CD4-positive, alpha-beta memory T cell (primary cell): Measurements from ENCODE around the gene ACOT7. TPM values are rescaled to one million over a fixed set of nuclear protein-coding genes. Genes with fewer than 3 reads are reported as not detected.
A peak's percentile ranks its signal among the peaks of the same experiment; 100 is the strongest.

ENCODE experiments used
- CTCF ChIA-PET: fragments of 350-600 bp; sonication (Branson Sonifier 250); formaldehyde crosslinking; loops from one replicate; lab custom pipeline; 2021; ENCODE audit warnings: inconsistent platforms; ENCODE audit not compliant: partially characterized antibody; lab: Charles Lee
- POLR2A ChIA-PET: fragments of 350-600 bp; sonication (Branson Sonifier 250); formaldehyde crosslinking; loops from one replicate; lab custom pipeline; 2021; ENCODE audit not compliant: partially characterized antibody; lab: Charles Lee
- DNase-seq, 5 donors: peaks; one replicate each; pipeline versions ENCODE4 v3.0.0 to v3.0.0-alpha.2; 2020 to 2022; ENCODE audit warnings: mixed read lengths in 1 of 5
- H3K27ac ChIP-seq: one replicate; pipeline ENCODE4 v1.7.0; 2013; ENCODE audit warnings: low read depth, low read length
- H3K27me3 ChIP-seq: 2 replicates; pipeline ENCODE4 v1.7.0; 2013; ENCODE audit warnings: mild to moderate bottlenecking, low read length, moderate library complexity; ENCODE audit not compliant: insufficient read depth
- H3K36me3 ChIP-seq: 2 replicates; pipeline ENCODE4 v1.7.0; 2013; ENCODE audit warnings: mild to moderate bottlenecking, low read length, moderate library complexity; ENCODE audit not compliant: insufficient read depth
- H3K4me1 ChIP-seq: 2 replicates; pipeline ENCODE4 v1.7.0; 2013; ENCODE audit warnings: mild to moderate bottlenecking, low read length, moderate library complexity; ENCODE audit not compliant: insufficient read depth
- H3K4me3 ChIP-seq, 2 donors: one replicate each; pipeline ENCODE4 v1.7.0; 2013; ENCODE audit warnings: low read length in 2 of 2, mild to moderate bottlenecking in 1 of 2
- H3K9me3 ChIP-seq, 2 donors: one replicate each; pipeline ENCODE4 v1.7.0; 2013; ENCODE audit warnings: low read length in 2 of 2, control low read depth in 1 of 2; ENCODE audit not compliant: control insufficient read depth in 1 of 2
- H3K27ac Mint-ChIP-seq, 7 donors: one replicate each; pipeline ENCODE4 v1.8.0; 2020 to 2021; ENCODE audit warnings: mixed read lengths in 7 of 7, mild to moderate bottlenecking in 6 of 7, inconsistent platforms in 3 of 7, moderate library complexity in 3 of 7
- H3K27me3 Mint-ChIP-seq, 2 donors: one replicate each; pipeline ENCODE4 v1.8.0; 2020 to 2021; ENCODE audit warnings: mixed read lengths in 2 of 2
- H3K36me3 Mint-ChIP-seq, 2 donors: one replicate each; pipeline ENCODE4 v1.8.0; 2020 to 2021; ENCODE audit warnings: mixed read lengths in 2 of 2, inconsistent platforms in 1 of 2, mild to moderate bottlenecking in 1 of 2
- H3K4me1 Mint-ChIP-seq, 4 donors: one replicate each; pipeline ENCODE4 v1.8.0; 2020 to 2021; ENCODE audit warnings: mixed read lengths in 4 of 4, mild to moderate bottlenecking in 1 of 4
- H3K4me3 Mint-ChIP-seq, 8 donors: one replicate each; pipeline ENCODE4 v1.8.0; 2020 to 2021; ENCODE audit warnings: mixed read lengths in 8 of 8, mild to moderate bottlenecking in 7 of 8, moderate library complexity in 6 of 8, inconsistent platforms in 3 of 8
- H3K9me3 Mint-ChIP-seq, 8 donors: one replicate each; pipeline ENCODE4 v1.8.0; 2020 to 2021; ENCODE audit warnings: mixed read lengths in 8 of 8, mild to moderate bottlenecking in 5 of 8, inconsistent platforms in 3 of 8, moderate library complexity in 1 of 8
- intact Hi-C: fragments of 100-400 bp; cut with micrococcal nuclease; formaldehyde crosslinking; loops from one replicate; pipeline ENCODE4 v1.15.1; 2023
- polyA plus RNA-seq, 2 donors: library from polyadenylated mRNA; unstranded; fragments of 300-500 nt; fragmentation: Illumina TruSeq; gene quantifications; one replicate each; pipeline ENCODE4 v1.2.3, GENCODE V29; 2021
- total RNA-seq, 2 experiments: library from RNA; stranded (reverse); gene quantifications; one replicate each; pipeline ENCODE4 v1.2.3, GENCODE V29; 2021

The ACOT7 gene
- total and polyA plus RNA-seq, 4 experiments from 2014 or later: 2.7 to 7.4 (median 4.8) TPM

DNA sequence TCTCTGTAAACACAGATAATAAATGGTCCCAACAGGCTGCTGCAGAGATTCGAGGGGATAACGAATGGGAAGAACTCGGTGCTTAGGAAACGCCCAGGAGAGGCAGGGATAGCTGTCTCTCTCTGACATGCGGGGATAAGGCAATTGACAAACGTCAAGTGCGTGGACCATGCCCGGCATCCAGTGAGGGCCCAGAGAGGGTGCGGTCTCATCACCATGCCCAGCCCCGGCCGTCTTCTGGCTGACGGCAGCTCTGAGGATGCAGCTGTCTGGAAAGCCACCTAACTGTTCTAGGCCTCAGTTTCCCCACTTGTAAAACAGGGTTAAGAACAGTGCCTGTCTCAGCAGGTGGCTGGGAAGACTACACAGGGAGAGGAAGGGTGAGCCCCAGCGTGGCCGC is 48.1 kb downstream of the ACOT7 start:
- intact Hi-C loops: no loop called here
- H3K36me3 Mint-ChIP-seq: peaks cover 0 to 2% of the 10 kb centered on the region in 2 donors
- ChIA-PET CTCF (interaction anchor here (0.6 to 3.2 kb wide), 7 partner anchors 57 to 98 kb away, joined by 3 to 26 read pairs (median 3); no protein-coding TSS in a partner anchor), POLR2A (interaction anchor here (2.0 kb wide), 1 partner anchor 48 kb away, joined by 5 read pairs; the partner anchor contains the start of gene ACOT7)
- no peaks in the 10 kb centered on the region for H3K36me3 ChIP-seq
- H3K27me3 ChIP-seq: no peaks in the 10 kb centered on the region
- H3K4me3 Mint-ChIP-seq: no peak overlapping the region
- DNase-seq: no peak
- peaks cover 22% of the 10 kb centered on the region for H3K4me1 ChIP-seq
- peaks cover 8 to 31% (median 19%) of the 10 kb centered on the region in 4 donors for H3K4me1 Mint-ChIP-seq
- H3K27me3 Mint-ChIP-seq: no peaks in the 10 kb centered on the region
- no peaks in the 10 kb centered on the region for H3K9me3 ChIP-seq
- no peak overlapping the region for H3K27ac ChIP-seq
- no peak overlapping the region for H3K4me3 ChIP-seq
- H3K9me3 Mint-ChIP-seq: no peaks in the 10 kb centered on the region
- peak overlapping the region in 3 of 7 donors; percentile 10 to 73 (median 26) for H3K27ac Mint-ChIP-seq

DNA sequence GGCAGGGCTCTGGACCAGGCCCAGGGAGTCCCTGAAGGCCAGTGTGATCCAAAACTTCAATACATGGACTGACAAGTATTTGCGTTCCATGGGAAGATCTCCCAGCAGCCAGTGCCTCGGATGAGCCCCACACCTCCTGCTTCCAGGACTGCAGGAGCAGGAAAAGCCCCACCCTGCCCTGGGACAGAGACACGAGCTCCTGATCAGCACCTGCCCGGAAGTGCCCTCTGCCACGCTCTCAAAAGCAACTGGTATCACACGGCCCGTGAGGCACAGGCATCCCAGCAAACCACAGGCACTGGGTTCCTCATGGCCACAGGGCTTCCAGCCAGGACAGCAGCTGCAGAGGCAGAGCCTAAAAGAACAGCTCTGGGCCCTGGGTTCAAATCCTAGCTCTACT is 48.6 kb downstream of the ACOT7 start:
- no peak overlapping the region for H3K27ac Mint-ChIP-seq
- Histone ChIP-seq H3K4me3 (no peak overlapping the region), H3K27me3 (no peaks in the 10 kb centered on the region), H3K9me3 (no peaks in the 10 kb centered on the region), H3K4me1 (peaks cover 22% of the 10 kb centered on the region), H3K36me3 (no peaks in the 10 kb centered on the region), H3K27ac (no peak overlapping the region)
- intact Hi-C loops: no loop called here
- H3K4me3 Mint-ChIP-seq: no peak overlapping the region
- no peaks in the 10 kb centered on the region for H3K27me3 Mint-ChIP-seq
- H3K36me3 Mint-ChIP-seq: peaks cover 0 to 2% of the 10 kb centered on the region in 2 donors
- ChIA-PET CTCF (interaction anchor here (0.6 to 3.2 kb wide), 5 partner anchors 60 to 98 kb away, joined by 3 to 26 read pairs (median 8); no protein-coding TSS in a partner anchor), POLR2A (interaction anchor here (2.0 kb wide), 1 partner anchor 49 kb away, joined by 5 read pairs; the partner anchor contains the start of gene ACOT7)
- no peak for DNase-seq
- H3K9me3 Mint-ChIP-seq: no peaks in the 10 kb centered on the region
- H3K4me1 Mint-ChIP-seq: peaks cover 8 to 31% (median 19%) of the 10 kb centered on the region in 4 donors

DNA sequence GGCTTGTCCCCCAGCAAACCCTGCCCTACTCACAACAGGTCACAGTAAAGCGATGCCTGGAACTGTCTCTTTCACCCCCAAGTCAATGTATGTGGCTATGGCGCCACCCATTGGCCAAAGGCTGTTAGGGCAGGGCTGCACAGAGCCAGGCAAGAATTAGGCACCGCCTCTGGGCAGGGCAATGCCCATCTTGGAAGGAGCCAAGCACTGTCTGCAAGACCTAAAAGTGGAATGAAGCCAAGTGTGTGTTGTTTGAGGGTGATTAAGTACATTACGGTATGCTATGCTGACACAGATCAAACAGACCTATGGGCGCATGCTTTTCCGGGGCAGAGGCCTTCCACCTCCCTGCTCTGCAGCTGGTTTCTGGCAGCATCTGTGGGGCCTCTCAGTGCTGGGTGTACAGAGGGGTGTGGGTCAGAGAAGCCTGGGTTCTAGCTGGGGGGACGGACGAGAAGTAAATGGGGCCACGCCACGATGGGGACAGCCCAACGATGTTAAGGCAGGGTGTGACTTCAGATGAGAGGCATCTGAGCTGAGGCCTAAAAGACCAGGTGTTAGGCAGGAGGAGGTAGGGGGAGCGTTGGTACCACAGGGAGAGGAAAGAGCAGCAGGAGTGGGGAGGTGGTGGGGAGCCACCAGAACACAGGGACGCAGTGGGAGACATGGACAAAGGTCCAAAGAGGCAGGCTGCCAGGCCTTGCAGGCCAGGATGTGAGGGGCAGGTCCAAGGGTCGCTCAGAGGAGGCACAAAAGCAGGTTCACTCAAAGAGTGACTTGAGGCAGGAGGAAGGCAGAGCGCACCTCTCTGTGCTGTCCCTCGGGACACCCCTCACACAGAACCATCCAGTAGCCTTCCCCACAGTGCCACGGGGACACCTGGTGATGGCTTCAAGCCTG is 49.8 kb downstream of the ACOT7 start:
- intact Hi-C loops: no loop called here
- H3K9me3 ChIP-seq: no peaks in the 10 kb centered on the region
- peak overlapping the region in 1 of 8 donors; percentile 37 for H3K4me3 Mint-ChIP-seq
- H3K36me3 Mint-ChIP-seq: peaks cover 0 to 2% of the 10 kb centered on the region in 2 donors
- POLR2A ChIA-PET: interaction anchor here (2.0 kb wide), 1 partner anchor 50 kb away, joined by 5 read pairs; the partner anchor contains the start of gene ACOT7
- no peaks in the 10 kb centered on the region for H3K36me3 ChIP-seq
- H3K27ac Mint-ChIP-seq: peak overlapping the region in 2 of 7 donors; percentile 29 to 84
- peak; percentile 50 to 56 (median 51) for DNase-seq
- H3K27me3 ChIP-seq: no peaks in the 10 kb centered on the region
- H3K4me1 Mint-ChIP-seq: peaks cover 8 to 20% (median 11%) of the 10 kb centered on the region in 4 donors
- no peak overlapping the region for H3K4me3 ChIP-seq
- H3K27ac ChIP-seq: no peak overlapping the region
- H3K27me3 Mint-ChIP-seq: no peaks in the 10 kb centered on the region
- H3K4me1 ChIP-seq: peaks cover 13% of the 10 kb centered on the region
- CTCF ChIA-PET: interaction anchor here (0.7 to 3.2 kb wide), 2 partner anchors 48 to 96 kb away, joined by 3 to 26 read pairs; no protein-coding TSS in a partner anchor
- H3K9me3 Mint-ChIP-seq: no peaks in the 10 kb centered on the region

DNA sequence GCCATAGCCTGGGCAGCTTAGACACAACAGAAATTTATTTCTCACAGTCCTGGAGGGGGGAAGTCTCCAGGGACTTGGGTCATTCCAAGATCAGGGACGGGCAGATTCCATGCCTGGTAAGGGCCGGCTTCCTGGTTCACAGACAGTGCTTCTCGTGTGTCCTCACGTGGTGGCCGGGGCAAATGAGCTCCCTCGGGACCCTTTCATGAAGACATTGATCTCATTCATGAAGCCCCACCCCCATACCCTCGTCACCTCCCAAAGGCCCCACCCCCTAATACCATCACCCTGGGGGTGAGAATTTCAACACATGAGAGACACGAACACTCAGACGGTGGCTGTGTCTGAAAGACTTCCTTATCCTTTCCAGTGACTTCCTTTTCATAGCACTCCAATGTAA is 51.5 kb downstream of the ACOT7 start:
- H3K9me3 Mint-ChIP-seq: no peaks in the 10 kb centered on the region
- peaks cover 0 to 2% of the 10 kb centered on the region in 2 donors for H3K36me3 Mint-ChIP-seq
- Histone ChIP-seq H3K27me3 (no peaks in the 10 kb centered on the region), H3K27ac (no peak overlapping the region), H3K36me3 (no peaks in the 10 kb centered on the region), H3K9me3 (no peaks in the 10 kb centered on the region), H3K4me3 (no peak overlapping the region), H3K4me1 (no peaks in the 10 kb centered on the region)
- H3K27ac Mint-ChIP-seq: no peak overlapping the region
- POLR2A ChIA-PET: no interaction called here
- peaks cover 0 to 8% (median under 1%) of the 10 kb centered on the region in 4 donors for H3K4me1 Mint-ChIP-seq
- H3K27me3 Mint-ChIP-seq: no peaks in the 10 kb centered on the region
- CTCF ChIA-PET: interaction anchor here (1.0 kb wide), 1 partner anchor 96 kb away, joined by 3 read pairs; no protein-coding TSS in a partner anchor
- intact Hi-C loops: no loop called here
- DNase-seq: no peak
- H3K4me3 Mint-ChIP-seq: no peak overlapping the region

DNA sequence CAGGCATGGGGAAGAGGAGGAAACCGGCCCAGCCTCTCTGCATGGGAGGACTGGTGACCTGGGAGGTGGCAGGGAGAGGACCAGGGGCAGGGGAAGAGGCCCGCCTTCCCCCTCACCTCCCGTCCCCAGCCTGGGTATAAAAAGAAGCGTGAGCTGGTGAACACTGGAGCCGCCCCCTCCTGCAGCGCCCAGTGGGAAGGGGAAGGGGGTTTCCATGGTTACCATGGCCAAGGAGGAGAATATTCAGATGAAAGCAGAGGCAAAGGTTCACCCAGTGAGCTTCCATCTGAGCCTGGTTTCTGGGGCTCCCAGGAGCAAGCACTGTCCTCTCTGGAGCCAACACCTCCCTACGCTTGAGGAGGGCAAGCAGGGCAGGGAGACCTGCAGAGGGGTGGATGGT is 54.9 kb downstream of the ACOT7 start:
- H3K27me3 Mint-ChIP-seq: no peaks in the 10 kb centered on the region
- H3K27me3 ChIP-seq: no peaks in the 10 kb centered on the region
- no peaks in the 10 kb centered on the region for H3K36me3 ChIP-seq
- no peak overlapping the region for H3K27ac ChIP-seq
- peaks cover 0 to 4% (median under 1%) of the 10 kb centered on the region in 4 donors for H3K4me1 Mint-ChIP-seq
- H3K9me3 ChIP-seq: no peaks in the 10 kb centered on the region
- H3K4me1 ChIP-seq: no peaks in the 10 kb centered on the region
- intact Hi-C loops: no loop called here
- DNase-seq: no peak
- no peak overlapping the region for H3K4me3 ChIP-seq
- POLR2A ChIA-PET: no interaction called here
- H3K9me3 Mint-ChIP-seq: peaks cover 0 to 4% (median 0%) of the 10 kb centered on the region in 8 donors
- H3K4me3 Mint-ChIP-seq: no peak overlapping the region
- H3K36me3 Mint-ChIP-seq: peaks cover 0 to 3% of the 10 kb centered on the region in 2 donors
- no peak overlapping the region for H3K27ac Mint-ChIP-seq
- CTCF ChIA-PET: no interaction called here

DNA sequence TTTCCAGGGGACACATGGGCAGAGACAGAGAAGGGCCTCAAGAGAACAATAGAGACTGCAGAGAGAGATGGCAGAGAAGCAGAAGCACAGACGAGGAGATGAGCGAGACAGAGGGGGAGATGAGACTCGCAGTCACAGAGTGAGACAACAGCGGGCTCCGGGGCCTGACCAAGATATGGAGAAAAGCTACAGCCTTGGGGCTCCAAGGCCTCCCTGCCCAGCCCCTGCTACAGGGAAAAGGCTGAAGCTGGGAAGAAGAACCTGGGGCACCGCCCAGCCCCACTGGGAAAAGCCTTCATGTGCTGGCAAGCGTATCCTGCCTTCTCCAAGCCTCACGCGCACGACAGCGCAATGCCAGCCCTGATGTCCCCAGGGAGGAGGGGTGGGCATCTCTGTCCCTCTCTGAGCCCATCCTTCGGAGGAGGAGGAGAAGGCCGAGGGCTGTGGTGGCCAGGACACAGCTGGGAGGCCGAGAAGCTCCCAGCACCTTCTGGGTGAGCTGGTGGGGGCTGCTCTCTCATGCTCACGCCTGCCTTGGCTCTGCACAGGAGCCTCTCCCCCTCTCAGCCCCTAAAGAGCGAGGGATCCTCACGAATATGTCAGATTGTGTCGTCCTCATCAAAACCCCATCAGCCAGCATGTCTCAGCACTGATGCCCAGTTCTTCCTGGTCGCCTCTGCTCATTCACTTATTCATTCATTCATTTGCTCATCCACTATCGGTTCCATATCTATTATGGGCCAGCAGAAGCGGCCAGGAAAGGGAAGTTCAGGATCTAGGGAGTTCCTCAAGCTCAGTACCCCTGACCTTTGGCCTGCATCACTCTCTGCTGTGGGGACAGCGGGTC is 56.6 kb downstream of the ACOT7 start:
- no peak overlapping the region for H3K4me3 ChIP-seq
- no peaks in the 10 kb centered on the region for H3K36me3 ChIP-seq
- Mint-ChIP-seq H3K4me3 (no peak overlapping the region), H3K27me3 (no peaks in the 10 kb centered on the region), H3K9me3 (peaks cover 0 to 4% (median 0%) of the 10 kb centered on the region in 8 donors), H3K36me3 (peaks cover 0 to 3% of the 10 kb centered on the region in 2 donors), H3K27ac (no peak overlapping the region), H3K4me1 (no peaks in the 10 kb centered on the region)
- DNase-seq: no peak
- CTCF ChIA-PET: interaction anchor here (0.8 to 1.0 kb wide), 2 partner anchors 90 to 104 kb away, joined by 3 to 4 read pairs; no protein-coding TSS in a partner anchor
- POLR2A ChIA-PET: no interaction called here
- no peak overlapping the region for H3K27ac ChIP-seq
- no peaks in the 10 kb centered on the region for H3K27me3 ChIP-seq
- H3K4me1 ChIP-seq: no peaks in the 10 kb centered on the region
- intact Hi-C loops: no loop called here
- no peaks in the 10 kb centered on the region for H3K9me3 ChIP-seq
